AG09319 (cell line): ENCODE results near the gene ZC3H14.
A peak's percentile ranks its signal among the peaks of the same experiment; 100 is the strongest.

Experiments used
- DNase-seq: peaks from one replicate; pipeline ENCODE4 v3.0.0-alpha.2; 2010; ENCODE audit warnings: low read depth; ENCODE audit errors: extremely low read depth
- CTCF ChIP-seq: IDR thresholded peaks from 2 replicates; pipeline ENCODE4 v1.5.1; 2011; ENCODE audit warnings: low read depth, mild to moderate bottlenecking, inconsistent platforms, low read length, moderate library complexity

ZC3H14 gene

GRCh38 chr14:88562831-88563686 is at the start of gene ZC3H14:
Gene ZC3H14, plus strand, starts transcription at chr14:88563037. Its CDS starts 97 bp downstream, at chr14:88563134.
- DNase-seq = peak; percentile 63
- no peak for TF ChIP-seq CTCF

GRCh38 chr14:88515499-88516221 is 47.2 kb upstream of the ZC3H14 start:
- TF ChIP-seq CTCF = no peak
- no peak for DNase-seq

- DNase-seq = no peak
- no peak for TF ChIP-seq CTCF
Observed at GRCh38 chr14:88516861-88517357, 45.9 kb upstream of the ZC3H14 start.

GRCh38 chr14:88518592-88519512 is 44.0 kb upstream of the ZC3H14 start:
- DNase-seq = peak; percentile 15
- TF ChIP-seq CTCF = no peak

GRCh38 chr14:88519907-88520306 is 42.9 kb upstream of the ZC3H14 start:
- DNase-seq = no peak
- TF ChIP-seq CTCF = no peak

- no peak for DNase-seq
- no peak for TF ChIP-seq CTCF
Observed at GRCh38 chr14:88521818-88522217, 41.0 kb upstream of the ZC3H14 start.
